ENCODE data around the gene AZGP1. TPM values are rescaled to one million over a fixed set of nuclear protein-coding genes. Genes with fewer than 3 reads are reported as not detected.

Gene AZGP1
- total and polyA plus RNA-seq, 2 of the 13 experiments (the other 11 are each of a cell fraction or from before 2014, with no cell fraction given): 93.8 to 229 TPM

DNA sequence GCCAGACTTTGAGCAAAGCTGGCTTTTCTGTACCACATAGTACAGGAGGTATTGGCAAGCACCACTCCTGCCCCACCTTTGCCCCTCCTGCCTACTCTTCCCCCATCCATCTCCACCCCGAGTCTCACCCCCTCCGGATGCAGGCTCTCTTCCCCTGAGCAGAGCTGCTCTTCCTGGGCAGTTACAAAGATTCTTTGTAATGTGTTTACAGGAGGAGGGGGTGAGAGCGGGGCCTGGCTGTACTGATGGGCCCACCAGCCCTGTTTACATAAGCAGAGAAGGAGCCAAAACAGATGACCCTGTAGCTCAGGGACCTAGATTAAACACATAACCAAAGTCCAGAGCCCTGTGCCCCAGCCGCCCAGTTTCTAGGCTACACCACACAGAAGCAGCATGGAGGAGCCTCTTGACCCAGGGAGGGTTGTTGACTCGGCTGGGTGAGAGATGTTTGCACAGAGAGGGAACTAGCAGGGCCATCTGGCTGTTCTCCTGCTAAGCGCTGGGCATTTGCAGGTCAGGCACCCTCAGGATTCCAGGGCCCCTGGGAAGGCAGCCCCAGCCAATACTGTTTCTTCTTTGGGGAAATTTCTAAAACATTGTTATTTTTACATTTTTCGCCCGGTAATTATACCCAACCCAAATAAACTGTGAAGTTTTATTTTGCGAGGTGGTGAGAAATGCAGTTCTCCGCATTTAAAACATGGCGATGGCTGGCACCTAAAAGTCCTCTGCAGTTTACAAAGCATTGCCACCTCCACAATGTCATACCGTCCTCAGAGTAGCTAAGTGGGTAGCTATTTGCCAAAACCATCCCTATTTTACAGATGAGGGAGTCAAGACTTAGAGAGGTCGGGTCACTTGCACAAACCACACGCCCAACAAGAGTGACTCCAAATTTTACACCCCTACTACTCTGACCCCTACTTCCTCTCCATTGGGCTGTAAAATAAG, 28.2 kb upstream of the AZGP1 start (continued):
- TF ChIP-seq ZNF562 (CRISPR knock-in tag; IDR thresholded peaks at IDR 0.05; ENCODE audit: borderline replicate concordance) (no peak), ZFP37 (CRISPR knock-in tag; IDR thresholded peaks at IDR 0.05; ENCODE audit: borderline replicate concordance) (no peak), MED1 (CRISPR knock-in tag; IDR thresholded peaks at IDR 0.05) (peak; percentile 97), ZNF136 (CRISPR knock-in tag; IDR thresholded peaks at IDR 0.05; ENCODE audit: low read depth) (peak; percentile 50; the same call in 1 of the 2 replicates), ZNF747 (CRISPR knock-in tag; IDR thresholded peaks at IDR 0.05; ENCODE audit: borderline replicate concordance) (no peak; the same call in none of the 2 replicates), SMYD3 (CRISPR knock-in tag; IDR thresholded peaks at IDR 0.05) (no peak), MAFK (conservative IDR thresholded peaks at IDR 0.05 in 1 of 2, IDR thresholded peaks at IDR 0.05 in 1 of 2; ENCODE audit: low read length in 2 of 2) (no peak), ZNF703 (CRISPR knock-in tag; IDR thresholded peaks at IDR 0.05; ENCODE audit: borderline replicate concordance) (peak; percentile 95), SMAD3 (CRISPR knock-in tag; IDR thresholded peaks at IDR 0.05) (peak; percentile 87), ASH2L (IDR thresholded peaks at IDR 0.05; ENCODE audit: insufficient read length, low read depth, low read length) (peak; percentile 91)
- TF ChIP-seq, protein P1, sequence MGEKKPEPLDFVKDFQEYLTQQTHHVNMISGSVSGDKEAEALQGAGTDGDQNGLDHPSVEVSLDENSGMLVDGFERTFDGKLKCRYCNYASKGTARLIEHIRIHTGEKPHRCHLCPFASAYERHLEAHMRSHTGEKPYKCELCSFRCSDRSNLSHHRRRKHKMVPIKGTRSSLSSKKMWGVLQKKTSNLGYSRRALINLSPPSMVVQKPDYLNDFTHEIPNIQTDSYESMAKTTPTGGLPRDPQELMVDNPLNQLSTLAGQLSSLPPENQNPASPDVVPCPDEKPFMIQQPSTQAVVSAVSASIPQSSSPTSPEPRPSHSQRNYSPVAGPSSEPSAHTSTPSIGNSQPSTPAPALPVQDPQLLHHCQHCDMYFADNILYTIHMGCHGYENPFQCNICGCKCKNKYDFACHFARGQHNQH (CRISPR knock-in tag; IDR thresholded peaks at IDR 0.05): peak; percentile 94
- TF ChIP-seq, protein P2, sequence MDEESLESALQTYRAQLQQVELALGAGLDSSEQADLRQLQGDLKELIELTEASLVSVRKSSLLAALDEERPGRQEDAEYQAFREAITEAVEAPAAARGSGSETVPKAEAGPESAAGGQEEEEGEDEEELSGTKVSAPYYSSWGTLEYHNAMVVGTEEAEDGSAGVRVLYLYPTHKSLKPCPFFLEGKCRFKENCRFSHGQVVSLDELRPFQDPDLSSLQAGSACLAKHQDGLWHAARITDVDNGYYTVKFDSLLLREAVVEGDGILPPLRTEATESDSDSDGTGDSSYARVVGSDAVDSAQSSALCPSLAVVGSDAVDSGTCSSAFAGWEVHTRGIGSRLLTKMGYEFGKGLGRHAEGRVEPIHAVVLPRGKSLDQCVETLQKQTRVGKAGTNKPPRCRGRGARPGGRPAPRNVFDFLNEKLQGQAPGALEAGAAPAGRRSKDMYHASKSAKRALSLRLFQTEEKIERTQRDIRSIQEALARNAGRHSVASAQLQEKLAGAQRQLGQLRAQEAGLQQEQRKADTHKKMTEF (CRISPR knock-in tag; IDR thresholded peaks at IDR 0.05): peak; percentile 97
- TF ChIP-seq, protein P3, sequence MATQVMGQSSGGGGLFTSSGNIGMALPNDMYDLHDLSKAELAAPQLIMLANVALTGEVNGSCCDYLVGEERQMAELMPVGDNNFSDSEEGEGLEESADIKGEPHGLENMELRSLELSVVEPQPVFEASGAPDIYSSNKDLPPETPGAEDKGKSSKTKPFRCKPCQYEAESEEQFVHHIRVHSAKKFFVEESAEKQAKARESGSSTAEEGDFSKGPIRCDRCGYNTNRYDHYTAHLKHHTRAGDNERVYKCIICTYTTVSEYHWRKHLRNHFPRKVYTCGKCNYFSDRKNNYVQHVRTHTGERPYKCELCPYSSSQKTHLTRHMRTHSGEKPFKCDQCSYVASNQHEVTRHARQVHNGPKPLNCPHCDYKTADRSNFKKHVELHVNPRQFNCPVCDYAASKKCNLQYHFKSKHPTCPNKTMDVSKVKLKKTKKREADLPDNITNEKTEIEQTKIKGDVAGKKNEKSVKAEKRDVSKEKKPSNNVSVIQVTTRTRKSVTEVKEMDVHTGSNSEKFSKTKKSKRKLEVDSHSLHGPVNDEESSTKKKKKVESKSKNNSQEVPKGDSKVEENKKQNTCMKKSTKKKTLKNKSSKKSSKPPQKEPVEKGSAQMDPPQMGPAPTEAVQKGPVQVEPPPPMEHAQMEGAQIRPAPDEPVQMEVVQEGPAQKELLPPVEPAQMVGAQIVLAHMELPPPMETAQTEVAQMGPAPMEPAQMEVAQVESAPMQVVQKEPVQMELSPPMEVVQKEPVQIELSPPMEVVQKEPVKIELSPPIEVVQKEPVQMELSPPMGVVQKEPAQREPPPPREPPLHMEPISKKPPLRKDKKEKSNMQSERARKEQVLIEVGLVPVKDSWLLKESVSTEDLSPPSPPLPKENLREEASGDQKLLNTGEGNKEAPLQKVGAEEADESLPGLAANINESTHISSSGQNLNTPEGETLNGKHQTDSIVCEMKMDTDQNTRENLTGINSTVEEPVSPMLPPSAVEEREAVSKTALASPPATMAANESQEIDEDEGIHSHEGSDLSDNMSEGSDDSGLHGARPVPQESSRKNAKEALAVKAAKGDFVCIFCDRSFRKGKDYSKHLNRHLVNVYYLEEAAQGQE (IDR thresholded peaks at IDR 0.05; ENCODE audit: borderline replicate concordance in 1 of 2, low read depth in 1 of 2, low read length in 2 of 2): no peak; a peak in 2 of 4 replicates
- TF ChIP-seq, protein P4, sequence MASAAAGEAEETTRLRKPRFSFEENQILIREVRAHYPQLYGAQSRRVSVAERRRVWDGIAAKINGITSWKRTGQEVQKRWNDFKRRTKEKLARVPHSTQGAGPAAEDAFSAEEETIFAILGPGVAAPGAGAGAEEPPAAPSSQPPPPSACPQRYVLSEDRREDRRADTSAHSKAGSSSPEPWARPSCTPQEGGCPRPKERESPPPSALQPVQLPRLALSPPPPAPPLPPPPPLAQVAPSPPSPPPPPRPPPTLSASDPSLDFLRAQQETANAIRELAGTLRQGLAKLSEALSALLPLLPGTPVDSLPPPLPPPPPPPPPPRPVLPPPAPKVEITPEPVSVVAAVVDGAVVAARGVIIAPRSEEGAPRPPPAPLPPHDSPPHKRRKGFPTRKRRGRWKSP (CRISPR knock-in tag; IDR thresholded peaks at IDR 0.05): peak; percentile 77; the same call in 1 of the 2 replicates
- TF ChIP-seq, protein P5, sequence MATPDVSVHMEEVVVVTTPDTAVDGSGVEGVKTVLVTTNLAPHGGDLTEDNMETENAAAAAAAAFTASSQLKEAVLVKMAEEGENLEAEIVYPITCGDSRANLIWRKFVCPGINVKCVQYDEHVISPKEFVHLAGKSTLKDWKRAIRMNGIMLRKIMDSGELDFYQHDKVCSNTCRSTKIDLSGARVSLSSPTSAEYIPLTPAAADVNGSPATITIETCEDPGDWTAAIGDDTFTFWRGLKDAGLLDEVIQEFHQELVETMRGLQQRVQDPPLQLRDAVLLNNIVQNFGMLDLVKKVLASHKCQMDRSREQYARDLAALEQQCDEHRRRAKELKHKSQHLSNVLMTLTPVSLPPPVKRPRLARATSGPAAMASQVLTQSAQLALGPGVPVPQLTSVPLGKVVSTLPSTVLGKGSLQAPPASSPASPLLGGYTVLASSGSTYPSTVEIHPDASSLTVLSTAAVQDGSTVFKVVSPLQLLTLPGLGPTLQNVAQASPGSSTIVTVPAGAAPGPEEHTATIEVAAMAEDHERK (CRISPR knock-in tag; IDR thresholded peaks at IDR 0.05; ENCODE audit: low read depth): no peak
- TF ChIP-seq, protein P6, sequence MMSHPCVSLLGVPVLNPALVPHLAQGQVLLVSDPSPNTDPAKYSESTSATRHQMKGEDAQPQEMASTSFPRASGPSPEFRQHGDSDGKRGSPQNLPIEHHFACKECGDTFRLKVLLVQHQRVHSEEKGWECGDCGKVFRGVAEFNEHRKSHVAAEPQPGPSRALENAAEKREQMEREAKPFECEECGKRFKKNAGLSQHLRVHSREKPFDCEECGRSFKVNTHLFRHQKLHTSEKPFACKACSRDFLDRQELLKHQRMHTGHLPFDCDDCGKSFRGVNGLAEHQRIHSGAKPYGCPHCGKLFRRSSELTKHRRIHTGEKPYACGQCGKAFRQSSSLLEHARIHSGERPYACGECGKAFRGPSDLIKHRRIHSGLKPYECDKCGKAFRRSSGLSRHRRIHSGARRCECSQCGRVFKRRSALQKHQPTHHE (CRISPR knock-in tag; IDR thresholded peaks at IDR 0.05; ENCODE audit: borderline replicate concordance): peak; percentile 95; the same call in 1 of the 2 replicates

Data from HepG2 (cell line).